ENCODE data around the gene SEMA5A.

Gene SEMA5A

DNA sequence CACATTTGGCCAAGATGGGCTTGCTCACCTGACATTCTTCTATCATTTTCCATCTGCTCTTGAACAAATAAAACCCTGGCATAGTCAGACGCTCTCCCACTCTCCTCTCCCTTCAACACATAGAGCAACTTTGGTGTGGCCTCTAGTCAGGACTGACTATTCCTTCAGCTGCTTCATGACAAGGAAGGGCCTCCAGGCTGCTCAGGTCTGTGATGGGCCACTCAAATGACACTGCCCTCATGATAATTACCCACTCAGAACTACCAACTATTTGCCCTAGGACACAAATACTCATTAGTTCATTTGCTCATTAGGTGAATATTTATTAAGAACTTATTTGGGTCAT is 376.3 kb downstream of the SEMA5A start:
- DNase-seq (ENCODE audit: low read depth in 2 of 2) = no peak

DNA sequence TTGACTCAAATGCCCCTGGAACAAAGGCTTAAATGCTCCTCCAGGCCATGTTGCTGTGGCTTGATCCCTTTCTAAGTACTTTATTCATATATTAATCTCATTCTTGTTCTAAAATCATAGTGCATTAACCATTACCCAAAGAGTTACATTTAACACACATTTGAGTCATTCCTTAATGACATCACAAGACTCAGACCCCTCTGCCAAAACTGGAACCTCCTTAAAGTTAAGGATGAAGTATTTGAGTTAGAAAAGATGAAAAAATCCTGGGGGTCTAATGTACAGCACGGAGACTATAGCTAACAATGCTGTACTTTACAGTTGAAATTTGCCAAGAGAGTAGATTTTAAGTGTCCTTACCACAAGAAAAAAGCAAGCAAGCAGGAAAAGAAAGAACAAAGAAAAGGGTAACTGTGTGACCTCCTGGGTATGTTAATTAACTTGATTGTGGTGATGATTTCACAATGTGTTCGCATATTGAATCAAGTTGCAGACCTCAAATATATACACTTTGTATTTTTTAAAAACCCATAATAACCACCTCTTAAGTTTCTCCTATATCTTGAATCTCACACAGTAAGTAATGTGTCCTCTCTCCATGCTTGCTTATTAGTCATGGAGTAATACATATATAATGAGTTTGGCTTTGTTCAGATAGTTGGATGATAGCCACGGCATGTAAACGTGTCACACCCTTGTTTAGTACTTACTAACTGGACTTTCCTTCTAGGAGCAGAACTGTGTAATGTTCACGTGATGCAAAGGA is 376.9 kb downstream of the SEMA5A start:
- no peak for DNase-seq (ENCODE audit: low read depth in 2 of 2)

DNA sequence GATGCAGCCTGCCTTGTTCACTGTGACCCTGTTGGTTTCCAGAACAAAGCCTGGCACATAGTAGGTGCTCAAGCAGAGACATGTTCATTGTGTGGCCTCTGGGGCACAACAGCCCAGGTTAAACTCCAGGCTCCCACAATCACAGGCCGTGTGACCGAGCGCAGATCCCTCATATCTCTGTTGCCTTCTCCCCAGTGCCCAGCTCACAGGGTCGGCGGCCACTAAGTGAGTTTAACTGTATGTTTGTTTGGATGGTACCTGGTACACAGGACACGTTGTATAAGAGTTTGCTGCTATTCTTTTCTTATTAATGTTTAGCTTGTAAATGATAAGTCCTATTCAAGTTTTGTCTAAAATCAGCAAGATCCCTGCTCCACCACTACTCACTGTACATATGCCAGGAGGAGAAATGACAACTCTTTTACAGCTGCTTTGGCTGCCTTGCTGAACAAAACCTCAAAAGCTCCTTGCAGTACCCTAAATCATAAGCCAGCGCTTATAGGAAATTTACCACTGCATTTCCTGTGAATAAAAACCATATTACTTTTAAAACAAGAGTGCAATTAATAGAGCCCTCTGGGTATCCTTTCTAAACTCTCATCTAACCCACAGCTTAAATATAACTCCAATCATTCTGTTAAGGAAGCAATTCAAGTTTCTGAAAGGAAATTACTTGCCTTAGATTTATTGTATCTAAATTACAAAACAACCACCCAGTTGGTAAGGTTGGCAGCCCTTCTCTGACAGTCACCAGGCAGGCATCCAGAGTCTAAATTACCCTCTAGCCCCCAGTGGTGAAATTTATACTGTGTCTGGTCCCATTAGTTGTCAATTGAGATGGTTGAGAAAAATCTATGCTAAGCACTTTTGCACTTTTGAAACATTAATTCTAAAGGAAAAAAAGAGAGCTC is 379.4 kb downstream of the SEMA5A start:
- no peak for DNase-seq (ENCODE audit: low read depth in 2 of 2)

DNA sequence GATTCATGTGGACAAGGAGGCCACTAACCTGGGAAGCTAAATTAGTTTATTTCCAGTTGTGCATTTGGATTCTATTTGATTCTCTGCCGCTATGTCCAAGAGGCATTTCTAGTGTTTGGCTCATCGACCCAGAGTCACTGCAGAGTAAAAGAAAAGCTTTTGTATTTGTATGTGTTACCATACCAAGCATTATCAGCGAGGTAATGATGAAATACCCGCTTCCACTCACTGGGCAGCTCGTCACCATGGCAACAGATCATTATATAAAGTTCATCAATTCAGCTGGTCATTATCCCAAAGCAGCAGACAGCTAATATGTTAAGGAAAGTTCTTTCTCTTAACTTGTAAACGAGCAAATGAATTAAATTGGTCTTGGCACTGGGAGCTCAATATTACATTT is 380.3 kb downstream of the SEMA5A start:
- DNase-seq (ENCODE audit: low read depth in 2 of 2) = no peak

DNA sequence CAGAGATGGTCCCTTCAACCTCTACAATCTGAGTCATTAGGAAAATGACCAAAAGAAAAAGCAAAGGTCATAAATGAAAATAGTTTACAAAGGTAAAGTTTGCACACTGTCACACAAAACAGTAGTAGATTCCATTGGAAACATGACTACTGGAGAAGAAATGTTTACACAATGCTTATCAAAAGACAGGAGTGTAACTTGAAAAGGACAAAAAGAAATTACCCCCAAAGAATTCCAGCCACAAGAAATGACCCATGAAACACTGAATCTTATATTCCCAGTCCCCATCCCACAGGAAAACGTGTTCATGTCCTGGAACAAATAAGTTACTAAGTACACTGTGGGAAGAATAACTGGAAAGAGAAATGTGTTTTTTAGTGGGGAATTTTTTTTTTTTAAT is 385.1 kb downstream of the SEMA5A start:
- no peak for DNase-seq (ENCODE audit: low read depth in 2 of 2)

DNA sequence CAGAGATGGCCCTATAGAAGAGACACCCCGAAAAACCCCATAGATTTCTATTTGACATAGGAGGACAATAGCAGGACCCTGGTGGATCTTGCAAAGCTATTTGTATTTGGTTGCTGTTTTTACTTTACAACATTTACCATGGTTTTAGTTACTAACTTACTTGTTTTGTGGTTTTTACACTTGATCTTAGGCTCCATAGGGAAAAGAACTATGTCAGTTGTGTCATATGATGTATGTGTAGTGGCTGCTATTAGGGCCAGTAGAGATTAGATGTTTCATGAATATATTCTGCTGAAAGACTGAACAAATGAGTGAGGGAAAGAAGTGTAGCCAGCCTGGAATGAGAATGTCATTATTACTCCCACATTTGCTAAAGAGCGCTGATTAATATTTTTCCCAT is 388.1 kb downstream of the SEMA5A start:
- no peak for DNase-seq (ENCODE audit: low read depth in 2 of 2)

DNA sequence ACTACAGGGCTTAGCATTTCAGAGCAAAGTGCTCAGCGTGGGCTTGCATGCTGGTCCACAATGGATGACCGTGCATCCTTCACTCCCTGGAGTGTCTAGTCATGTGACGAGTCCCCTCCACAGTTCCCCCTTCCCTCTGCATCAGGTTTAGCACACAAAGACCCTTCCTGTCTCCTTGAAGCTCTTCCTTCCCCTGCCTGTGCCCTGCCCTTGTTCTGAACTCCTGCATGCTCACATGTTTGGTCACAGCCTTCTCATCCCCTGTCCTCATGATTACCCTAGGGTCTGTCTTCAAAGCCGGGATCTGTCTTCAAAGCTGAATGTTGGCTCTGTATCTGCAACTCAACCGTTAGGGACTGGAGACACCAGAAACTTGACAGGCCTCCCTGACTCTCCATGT is 388.9 kb downstream of the SEMA5A start:
- DNase-seq (ENCODE audit: low read depth in 2 of 2) = no peak

DNA sequence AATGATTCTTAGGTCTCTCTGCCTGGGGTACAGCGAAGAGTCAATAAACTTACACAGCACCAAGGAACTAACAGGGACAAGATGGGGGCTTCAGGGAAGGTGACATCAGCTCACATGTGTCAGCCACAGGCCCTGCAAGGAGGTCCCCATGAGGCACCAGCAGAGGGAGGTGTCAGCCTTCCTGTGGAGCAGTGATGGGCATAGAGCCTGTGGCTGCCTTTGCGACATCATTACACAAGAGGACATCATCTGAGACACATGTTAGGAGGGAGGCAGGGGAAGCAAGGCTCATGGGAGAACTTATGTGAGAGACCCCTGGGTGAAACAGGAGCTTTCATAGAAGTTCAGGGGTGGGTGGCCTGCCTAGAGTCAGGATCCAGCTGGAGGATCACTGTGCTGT is 389.6 kb downstream of the SEMA5A start:
- DNase-seq (ENCODE audit: low read depth in 2 of 2) = no peak

DNA sequence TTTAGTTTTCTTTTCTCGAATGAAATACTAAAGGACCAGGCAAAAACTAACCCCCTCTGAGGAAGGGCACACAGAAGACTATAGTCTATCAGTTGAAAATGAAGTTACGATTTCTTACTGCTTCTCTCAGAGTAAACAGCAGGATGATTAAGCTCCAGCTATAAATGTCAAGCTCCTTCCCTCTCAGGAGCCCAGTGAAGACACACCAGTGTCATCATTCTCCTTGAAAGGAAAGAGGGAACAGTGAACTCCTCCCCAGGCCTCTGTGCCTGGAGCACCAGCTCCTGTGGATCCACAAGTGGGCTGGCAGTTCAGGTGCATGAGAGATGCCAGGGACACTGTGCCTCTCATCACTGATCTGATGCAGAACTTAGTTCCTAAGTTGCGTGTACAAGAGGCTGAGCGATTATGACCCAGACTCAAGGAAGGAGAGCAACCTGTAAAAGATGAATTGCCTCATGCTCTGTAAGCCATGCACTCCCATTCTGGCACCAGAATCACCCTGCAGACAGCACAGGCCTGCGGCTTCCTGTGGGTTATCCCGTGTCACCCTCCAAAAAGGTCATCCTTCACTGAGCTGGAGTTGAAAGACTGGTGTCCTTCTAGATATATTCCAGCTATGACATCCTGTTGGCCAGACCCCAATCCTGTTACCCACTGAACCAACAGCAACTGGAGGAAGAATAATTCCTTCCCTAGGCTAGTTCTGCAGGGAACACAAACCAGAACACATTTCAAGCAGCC is 394.0 kb downstream of the SEMA5A start:
- no peak for DNase-seq (ENCODE audit: low read depth in 2 of 2)

DNA sequence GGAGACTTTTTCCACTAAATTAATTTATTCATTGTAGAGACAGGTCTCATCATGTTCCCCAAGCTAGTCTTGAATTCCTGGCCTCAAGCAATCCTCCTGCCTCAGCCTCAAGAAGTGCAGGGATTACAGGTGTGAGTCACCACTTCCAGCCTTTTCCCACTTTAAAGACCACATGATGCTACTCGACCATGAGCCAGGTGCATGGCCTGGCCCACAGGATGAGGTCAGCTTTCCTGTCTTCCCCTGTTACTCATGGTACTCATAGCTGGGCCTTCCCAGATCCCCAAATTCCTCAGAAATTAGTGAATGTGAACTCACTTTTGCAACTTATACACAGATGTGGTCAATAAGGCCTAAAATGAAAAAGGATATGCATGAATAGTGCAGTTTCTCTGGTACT is 395.9 kb downstream of the SEMA5A start:
- no peak for DNase-seq (ENCODE audit: low read depth in 2 of 2)

DNA sequence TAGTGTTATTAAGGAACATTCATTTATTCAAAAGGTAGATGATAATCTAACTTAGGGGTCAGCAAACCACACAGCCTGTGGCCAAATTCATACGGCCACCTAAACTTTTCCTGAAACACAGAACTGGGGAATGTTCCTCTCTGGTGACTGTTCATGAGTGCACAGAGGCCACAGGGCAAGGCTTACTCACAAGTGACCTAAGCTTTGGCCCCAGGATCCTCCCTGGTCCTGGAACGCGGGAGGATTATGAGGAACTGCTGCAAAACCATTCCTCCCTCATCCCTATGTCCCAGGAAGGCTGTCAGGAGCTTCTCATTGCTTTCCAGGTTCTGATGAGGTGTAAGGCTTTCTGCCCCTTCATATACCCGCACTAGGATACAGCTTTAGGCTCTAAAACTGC is 397.6 kb downstream of the SEMA5A start:
- no peak for DNase-seq (ENCODE audit: low read depth in 2 of 2)

DNA sequence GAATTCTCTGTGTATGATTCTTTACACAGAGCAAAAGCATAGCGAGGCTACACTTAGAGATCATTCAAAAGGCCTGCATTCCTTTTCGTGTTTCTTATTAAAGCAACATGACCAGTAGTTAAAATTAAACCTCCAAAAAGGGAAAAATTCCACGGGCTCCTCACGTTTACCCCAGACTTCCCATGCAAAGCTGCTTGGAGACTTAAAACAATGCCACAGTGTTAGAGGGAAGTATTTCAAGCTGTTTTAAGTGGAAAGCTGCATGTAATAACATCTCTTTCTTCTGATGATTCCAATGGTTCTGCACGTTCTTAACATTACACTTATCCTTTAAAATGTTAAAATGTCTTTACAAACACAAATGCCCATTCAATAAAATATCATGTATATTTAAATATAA is 405.2 kb downstream of the SEMA5A start:
- DNase-seq (ENCODE audit: low read depth in 2 of 2) = no peak

DNA sequence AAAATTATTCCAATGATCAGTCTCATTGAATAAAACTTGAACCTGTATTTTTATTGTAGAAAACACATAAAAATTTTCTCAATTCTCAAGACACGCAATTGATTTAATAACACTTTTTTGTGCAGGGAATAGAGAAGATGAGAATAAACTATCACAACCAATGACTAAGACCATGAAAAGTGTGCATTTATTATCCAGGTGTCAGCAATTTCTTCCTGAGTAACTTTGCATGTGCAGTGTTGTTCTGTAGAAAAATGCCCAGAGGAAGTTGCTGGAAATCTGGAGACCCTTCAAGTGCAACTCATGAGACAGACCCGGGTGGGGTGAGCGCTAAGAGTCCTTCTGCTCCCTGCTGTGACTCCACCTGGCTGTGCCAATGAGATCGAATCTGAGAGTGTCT is 405.7 kb downstream of the SEMA5A start:
- no peak for DNase-seq (ENCODE audit: low read depth in 2 of 2)

DNA sequence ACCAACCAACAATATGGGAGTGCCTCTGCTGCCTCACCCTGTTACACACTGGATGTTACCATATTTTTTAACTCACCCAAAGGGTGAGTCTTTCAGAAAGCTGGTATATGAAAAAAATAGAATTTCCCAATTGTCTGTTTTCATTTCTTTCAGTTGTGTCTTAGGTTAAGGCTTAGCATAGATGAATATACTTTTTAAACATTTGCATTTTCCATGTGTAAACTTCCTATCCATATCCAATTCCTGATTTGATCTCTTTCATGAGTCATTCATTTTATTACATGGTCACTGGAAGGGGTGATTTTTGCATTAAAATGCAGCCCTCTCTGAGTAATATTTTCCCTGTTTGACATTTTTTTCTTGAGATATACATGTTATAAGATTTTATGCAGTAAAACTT is 406.5 kb downstream of the SEMA5A start:
- DNase-seq (ENCODE audit: low read depth in 2 of 2) = no peak

DNA sequence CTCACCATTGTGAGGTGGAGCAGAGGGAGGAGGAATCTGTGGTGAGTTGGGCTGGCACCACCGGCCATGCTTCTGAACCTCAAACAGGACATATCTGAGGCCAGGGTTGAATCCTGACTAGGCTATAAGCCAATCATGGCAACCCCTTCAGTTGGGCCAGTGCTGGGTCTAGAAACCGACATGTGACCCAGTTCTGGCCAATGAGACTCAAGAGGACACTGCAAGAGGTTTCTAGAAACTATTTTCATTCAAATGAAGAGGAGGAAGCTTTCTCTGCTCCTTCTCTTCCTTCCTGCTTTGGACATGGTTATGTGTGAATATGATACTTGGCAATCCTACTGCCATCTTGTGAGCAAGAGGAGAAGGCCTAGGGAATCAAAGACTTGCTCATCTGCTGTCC is 417.7 kb downstream of the SEMA5A start:
- DNase-seq (ENCODE audit: low read depth in 2 of 2) = no peak

DNA sequence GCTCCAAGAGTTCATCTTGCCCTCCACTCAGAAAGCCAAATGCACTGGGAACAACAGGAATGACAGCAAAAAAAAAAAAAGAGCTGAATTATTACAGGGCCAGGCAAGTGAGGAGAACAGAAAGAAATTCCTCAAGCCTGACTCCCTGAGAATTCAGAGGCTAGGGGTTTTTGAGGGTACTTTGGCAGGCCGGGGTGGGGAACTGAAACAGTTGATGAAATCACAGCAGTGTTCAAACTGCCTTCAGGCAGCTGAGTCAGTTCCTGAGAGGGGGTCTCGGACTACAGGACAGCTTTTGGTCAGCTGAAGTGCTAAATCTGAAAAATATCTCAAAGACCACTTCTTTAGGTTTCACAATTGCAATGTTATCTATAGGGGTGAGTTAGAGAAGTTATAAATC is 419.4 kb downstream of the SEMA5A start:
- DNase-seq (ENCODE audit: low read depth in 2 of 2) = no peak

DNA sequence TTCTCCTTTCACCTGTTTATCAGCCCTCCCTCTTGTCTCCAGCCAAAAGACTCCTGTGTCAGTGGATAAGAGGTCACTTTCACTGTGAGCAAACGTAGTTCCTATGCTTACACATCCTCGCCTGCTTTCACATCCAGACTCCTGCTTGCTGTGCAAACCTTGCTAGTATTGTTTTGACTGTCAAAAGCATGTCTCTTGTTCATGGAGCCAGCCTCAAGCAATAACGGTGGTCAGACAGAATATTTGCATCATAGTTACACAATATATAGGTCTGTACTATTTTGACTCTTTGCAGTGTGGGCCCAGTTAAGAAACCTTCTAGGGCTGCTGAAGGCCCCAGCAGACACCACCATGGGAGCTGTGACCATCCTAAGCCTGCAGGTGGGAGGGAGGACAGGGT is 420.0 kb downstream of the SEMA5A start:
- DNase-seq (ENCODE audit: low read depth in 2 of 2) = no peak

DNA sequence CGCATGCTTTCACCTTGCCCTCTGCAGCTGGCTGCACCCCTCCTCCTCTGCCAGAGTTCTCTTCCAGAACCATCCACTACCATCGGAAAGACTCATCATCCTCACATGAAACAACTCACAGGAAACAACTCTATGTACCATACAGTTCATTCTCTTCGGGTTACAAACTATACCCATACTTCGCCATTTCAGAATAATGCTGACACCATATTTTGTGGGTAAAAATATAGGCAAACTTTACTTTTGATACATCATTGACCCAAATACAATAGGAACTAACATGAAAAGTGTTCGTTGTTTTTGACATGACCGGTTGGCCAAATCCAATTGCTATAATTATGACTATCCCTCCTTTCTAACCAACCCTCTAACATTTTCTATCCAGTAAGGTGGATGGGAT is 421.0 kb downstream of the SEMA5A start:
- no peak for DNase-seq (ENCODE audit: low read depth in 2 of 2)

DNA sequence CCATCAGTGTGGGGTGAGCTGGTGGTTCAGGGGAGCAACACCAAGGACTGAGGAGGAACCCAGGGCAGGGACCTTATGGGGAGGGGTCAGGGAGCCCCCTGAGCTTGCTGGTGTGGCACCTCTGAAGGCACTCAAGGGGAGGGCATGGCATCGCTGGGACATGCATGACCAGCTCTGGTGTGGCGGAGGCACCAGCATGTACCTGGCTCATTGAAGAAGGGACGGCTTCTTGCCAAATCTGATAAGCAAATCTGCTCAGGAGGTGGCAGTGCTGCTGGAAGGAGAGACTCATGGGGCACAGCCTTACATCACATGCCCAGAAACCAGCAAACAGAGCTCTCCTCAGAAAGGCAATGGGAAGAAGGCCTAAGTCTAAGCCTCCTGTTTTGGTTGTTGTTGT is 421.8 kb downstream of the SEMA5A start:
- no peak for DNase-seq (ENCODE audit: low read depth in 2 of 2)

DNA sequence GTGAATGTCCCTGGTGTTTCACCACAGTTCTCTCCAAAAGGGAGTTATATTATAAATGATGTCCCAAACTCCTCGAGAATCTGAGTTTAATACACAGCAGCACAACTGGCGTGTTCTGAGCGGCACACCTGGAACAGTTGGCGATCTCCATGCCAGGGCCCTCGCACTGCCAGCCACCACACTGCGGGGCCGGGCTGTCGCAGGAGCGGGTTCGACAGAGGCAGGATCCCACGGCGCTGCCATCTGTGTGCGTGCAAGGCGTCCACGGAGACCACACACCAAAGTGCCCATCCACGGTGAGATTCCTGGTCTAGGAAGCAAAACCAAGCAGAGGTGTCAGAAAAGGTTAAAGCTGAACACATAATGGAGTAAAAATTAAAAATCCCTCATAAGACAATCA is 423.3 kb downstream of the SEMA5A start:
- no peak for DNase-seq (ENCODE audit: low read depth in 2 of 2)

DNA sequence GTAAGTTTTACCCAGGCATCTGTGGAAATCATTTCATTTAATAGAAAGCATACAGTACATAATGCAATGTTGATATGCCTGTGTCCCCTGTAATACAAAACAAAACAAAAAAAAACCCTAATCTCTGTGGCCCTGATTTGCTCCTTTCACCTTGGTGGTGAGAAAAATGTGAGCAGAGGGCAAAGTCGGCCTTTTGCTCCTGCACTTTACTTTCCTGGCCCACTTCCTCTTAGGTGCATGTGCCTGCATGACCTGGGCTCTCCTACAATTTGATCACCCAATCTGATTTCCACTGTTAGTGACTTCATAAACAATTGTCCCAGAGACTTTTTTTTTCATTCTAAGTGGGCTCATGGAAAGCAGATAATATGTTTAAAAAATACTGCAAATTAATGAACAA is 424.3 kb downstream of the SEMA5A start:
- DNase-seq (ENCODE audit: low read depth in 2 of 2) = no peak

DNA sequence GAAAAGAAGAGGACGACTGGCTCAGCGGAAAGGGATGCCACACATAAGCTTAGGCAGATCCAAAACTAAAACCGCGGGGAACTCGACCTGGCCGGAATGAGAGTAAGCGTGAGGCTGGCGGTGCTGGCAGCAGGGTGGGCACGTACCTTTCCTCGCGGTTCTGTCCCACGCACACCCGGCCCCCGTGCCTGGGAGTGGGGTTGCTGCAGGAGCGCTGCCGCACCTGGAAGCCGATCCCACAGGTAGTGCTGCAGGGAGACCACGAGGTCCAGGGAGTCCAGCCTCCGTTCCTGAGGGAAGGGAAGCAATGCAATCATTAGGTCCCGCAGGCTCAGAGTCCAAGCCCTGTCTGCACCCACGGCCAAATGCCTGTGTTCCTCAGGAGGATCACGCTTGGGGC is 427.0 kb downstream of the SEMA5A start:
- no peak for DNase-seq (ENCODE audit: low read depth in 2 of 2)

DNA sequence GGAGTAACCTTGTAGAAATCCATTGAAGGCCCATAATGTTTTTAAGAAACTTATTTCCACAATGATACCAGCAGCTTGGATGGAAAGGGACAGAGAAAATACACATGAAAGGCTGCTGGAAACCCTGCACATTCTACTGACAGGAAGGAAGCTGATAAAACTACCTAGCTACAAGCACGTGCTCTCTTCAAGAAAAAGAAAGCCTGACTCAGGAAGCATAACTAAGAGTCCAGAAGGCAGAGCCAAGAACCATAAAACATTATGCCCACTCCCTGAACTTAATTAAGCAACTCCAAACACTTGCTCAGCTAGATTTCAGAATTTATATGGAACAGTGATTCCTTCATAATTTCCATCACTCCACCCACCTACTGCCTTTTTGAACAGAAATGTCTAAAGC is 430.8 kb downstream of the SEMA5A start:
- DNase-seq (ENCODE audit: low read depth in 2 of 2) = no peak
